HL-60 (cell line): Measurements from ENCODE around the gene ANK3.

Source experiments
- DNase-seq, 2 experiments: peaks; one replicate each; pipeline ENCODE4 v3.0.0-alpha.2; 2010 to 2020; ENCODE audit warnings: low read depth in 1 of 2, low spot score in 1 of 2
- H3K27ac ChIP-seq: fragments of 250-450 bp; sonication (Bioruptor Pico); replicated peaks from 2 replicates; pipeline ENCODE4 v1.5.1; 2020; ENCODE audit warnings: mild to moderate bottlenecking, moderate library complexity
- H3K27me3 ChIP-seq: fragments of 250-450 bp; sonication (Bioruptor Pico); 2 replicates; pipeline ENCODE4 v1.5.1; 2021; ENCODE audit warnings: mild to moderate bottlenecking, moderate library complexity; ENCODE audit not compliant: insufficient read depth, poor library complexity, severe bottlenecking
- H3K4me3 ChIP-seq: replicated peaks from 2 replicates; pipeline ENCODE4 v1.5.1; 2011; ENCODE audit warnings: mild to moderate bottlenecking, control low read depth, low read length; ENCODE audit not compliant: insufficient read depth
- GABPA ChIP-seq: IDR thresholded peaks from 2 replicates; pipeline ENCODE4 v1.6.1; 2012; ENCODE audit warnings: low read depth
- POLR2AphosphoS5 ChIP-seq: IDR thresholded peaks from 2 replicates; pipeline ENCODE4 v1.6.1; 2012; ENCODE audit warnings: low read depth
- SPI1 ChIP-seq: IDR thresholded peaks from 2 replicates; pipeline ENCODE4 v1.6.1; 2012; ENCODE audit warnings: low read depth, mild to moderate bottlenecking, borderline replicate concordance
- TF ChIP-seq, protein P1 (sequence below): IDR thresholded peaks from 2 replicates; pipeline ENCODE4 v1.6.1; 2012; ENCODE audit warnings: low read depth; ENCODE audit not compliant: insufficient replicate concordance
- TF ChIP-seq, protein P2 (sequence below): IDR thresholded peaks from one replicate; pipeline ENCODE4 v1.5.1; 2011; ENCODE audit warnings: low read length, control low read depth, inconsistent platforms; ENCODE audit not compliant: insufficient read depth

The ANK3 gene

DNA sequence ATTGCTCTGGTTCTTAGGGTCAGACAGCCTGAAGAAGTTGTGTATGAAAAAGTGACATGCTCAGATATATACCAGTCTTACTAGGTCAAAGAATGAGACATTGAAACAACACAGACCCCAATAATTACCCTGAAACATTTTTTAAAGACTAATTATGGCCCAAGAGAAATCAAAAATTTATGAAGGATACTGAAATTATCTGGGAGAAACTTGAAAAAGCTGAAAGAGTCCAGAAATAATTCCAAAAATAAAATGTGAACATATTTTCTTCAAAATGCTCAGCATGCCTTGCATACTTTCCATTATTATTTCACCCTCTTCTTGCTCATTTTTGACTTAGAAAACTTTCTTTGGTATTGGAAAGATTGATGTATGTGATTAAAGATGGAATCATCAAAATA, 284.4 kb downstream of the ANK3 start:
- Histone ChIP-seq H3K4me3 (no peak overlapping the region), H3K27me3 (no peaks in the 10 kb centered on the region), H3K27ac (no peak overlapping the region)
- TF ChIP-seq SPI1 (no peak), GABPA (no peak)
- TF ChIP-seq, protein P1, sequence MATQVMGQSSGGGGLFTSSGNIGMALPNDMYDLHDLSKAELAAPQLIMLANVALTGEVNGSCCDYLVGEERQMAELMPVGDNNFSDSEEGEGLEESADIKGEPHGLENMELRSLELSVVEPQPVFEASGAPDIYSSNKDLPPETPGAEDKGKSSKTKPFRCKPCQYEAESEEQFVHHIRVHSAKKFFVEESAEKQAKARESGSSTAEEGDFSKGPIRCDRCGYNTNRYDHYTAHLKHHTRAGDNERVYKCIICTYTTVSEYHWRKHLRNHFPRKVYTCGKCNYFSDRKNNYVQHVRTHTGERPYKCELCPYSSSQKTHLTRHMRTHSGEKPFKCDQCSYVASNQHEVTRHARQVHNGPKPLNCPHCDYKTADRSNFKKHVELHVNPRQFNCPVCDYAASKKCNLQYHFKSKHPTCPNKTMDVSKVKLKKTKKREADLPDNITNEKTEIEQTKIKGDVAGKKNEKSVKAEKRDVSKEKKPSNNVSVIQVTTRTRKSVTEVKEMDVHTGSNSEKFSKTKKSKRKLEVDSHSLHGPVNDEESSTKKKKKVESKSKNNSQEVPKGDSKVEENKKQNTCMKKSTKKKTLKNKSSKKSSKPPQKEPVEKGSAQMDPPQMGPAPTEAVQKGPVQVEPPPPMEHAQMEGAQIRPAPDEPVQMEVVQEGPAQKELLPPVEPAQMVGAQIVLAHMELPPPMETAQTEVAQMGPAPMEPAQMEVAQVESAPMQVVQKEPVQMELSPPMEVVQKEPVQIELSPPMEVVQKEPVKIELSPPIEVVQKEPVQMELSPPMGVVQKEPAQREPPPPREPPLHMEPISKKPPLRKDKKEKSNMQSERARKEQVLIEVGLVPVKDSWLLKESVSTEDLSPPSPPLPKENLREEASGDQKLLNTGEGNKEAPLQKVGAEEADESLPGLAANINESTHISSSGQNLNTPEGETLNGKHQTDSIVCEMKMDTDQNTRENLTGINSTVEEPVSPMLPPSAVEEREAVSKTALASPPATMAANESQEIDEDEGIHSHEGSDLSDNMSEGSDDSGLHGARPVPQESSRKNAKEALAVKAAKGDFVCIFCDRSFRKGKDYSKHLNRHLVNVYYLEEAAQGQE = no peak
- DNase-seq = no peak

DNA sequence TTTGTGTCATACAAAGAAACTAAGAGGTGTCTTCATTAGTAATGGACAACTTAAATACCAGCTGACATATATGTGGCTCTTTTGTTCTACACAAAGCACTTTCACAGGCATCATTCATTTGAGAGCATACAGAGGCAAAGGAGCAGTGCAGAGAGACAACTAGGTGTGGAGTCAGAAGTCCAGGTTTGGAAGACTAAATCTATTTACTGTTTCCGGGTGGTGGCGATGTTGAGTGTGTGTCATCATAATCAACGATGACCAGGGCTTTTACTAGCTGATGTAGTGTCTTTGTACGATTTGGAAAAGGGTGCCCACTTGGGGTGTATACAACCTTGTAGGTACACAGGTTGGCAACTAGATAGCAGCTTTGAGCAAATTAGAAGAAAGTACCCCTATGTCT, 287.9 kb downstream of the ANK3 start:
- H3K4me3 ChIP-seq = no peak overlapping the region
- H3K27ac ChIP-seq = no peak overlapping the region
- no peaks in the 10 kb centered on the region for H3K27me3 ChIP-seq
- TF ChIP-seq GABPA (no peak), POLR2AphosphoS5 (no peak), SPI1 (no peak)
- TF ChIP-seq, protein P2, sequence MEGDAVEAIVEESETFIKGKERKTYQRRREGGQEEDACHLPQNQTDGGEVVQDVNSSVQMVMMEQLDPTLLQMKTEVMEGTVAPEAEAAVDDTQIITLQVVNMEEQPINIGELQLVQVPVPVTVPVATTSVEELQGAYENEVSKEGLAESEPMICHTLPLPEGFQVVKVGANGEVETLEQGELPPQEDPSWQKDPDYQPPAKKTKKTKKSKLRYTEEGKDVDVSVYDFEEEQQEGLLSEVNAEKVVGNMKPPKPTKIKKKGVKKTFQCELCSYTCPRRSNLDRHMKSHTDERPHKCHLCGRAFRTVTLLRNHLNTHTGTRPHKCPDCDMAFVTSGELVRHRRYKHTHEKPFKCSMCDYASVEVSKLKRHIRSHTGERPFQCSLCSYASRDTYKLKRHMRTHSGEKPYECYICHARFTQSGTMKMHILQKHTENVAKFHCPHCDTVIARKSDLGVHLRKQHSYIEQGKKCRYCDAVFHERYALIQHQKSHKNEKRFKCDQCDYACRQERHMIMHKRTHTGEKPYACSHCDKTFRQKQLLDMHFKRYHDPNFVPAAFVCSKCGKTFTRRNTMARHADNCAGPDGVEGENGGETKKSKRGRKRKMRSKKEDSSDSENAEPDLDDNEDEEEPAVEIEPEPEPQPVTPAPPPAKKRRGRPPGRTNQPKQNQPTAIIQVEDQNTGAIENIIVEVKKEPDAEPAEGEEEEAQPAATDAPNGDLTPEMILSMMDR = no peak
- TF ChIP-seq, protein P1 = no peak
- DNase-seq = no peak

DNA sequence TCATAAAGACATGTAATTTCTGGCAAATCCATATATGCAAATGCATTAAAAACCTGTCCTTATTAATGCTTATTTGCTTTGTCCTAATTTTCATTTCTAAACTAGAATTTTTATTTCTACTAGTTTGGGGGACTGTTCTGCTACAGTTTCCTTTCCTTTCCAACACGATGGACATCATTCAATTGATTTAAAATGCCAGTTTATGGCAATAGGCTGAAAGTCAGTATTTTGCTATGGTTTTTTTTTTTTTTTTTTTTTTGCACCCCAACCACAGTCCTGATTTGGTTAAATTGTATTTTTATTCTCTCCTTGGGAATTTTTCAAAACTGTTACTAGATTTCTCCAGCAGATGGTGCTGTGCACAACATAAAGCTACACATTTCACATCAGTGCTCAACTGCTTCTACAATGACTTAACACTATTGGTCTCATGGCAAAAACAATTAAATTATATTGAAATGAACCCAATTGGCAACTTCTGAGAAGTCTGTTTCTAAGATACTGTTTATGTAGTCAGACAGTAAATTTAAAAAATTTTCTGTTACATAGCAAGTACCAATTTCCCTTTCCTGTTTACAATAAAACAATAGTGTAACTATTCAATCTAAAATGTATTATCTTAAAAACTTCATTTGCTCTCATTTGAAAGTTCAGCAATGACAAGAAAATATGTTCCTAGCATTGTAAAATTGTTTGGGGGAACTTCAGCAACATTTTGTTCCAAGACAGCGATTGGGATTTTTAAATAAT, 289.5 kb downstream of the ANK3 start:
- H3K27me3 ChIP-seq = no peaks in the 10 kb centered on the region

More for the DNA sequence above, 289.5 kb downstream of the ANK3 start:
- H3K27ac ChIP-seq = no peak overlapping the region
- H3K4me3 ChIP-seq = no peak overlapping the region
- peak in 1 of 2 experiments; percentile 5 for DNase-seq
- TF ChIP-seq SPI1 = no peak
- no peak for TF ChIP-seq GABPA
- TF ChIP-seq POLR2AphosphoS5 = no peak
- TF ChIP-seq, protein P1 = no peak
- TF ChIP-seq, protein P2 = no peak
